HG03558 (cell line): Measurements from ENCODE around the gene MKLN1.
"Not testable (repeated sequence)": the region's sequence is repeated elsewhere in the genome, so short reads cannot be mapped to it uniquely, and the experiment has no call there.

ENCODE experiments used
- ATAC-seq: cut with Tn5 transposase; IDR thresholded peaks from one replicate; pipeline ENCODE4 v1.9.1; 2021; ENCODE audit warnings: moderate number of reproducible peaks; ENCODE audit not compliant: unreplicated experiment; ENCODE audit errors: extremely low read depth

The MKLN1 gene

GRCh38 chr7:131385039-131385605 lies 57.4 kb downstream of the MKLN1 start:
- no peak for ATAC-seq

GRCh38 chr7:131388126-131388525 lies 60.5 kb downstream of the MKLN1 start:
- ATAC-seq = no peak

GRCh38 chr7:131390275-131390674 lies 62.6 kb downstream of the MKLN1 start:
- no peak for ATAC-seq

- no peak for ATAC-seq
Observed at GRCh38 chr7:131391145-131391544, 63.5 kb downstream of the MKLN1 start.

GRCh38 chr7:131400681-131401176 lies 73.1 kb downstream of the MKLN1 start:
- ATAC-seq = no peak

GRCh38 chr7:131401194-131401593 lies 73.5 kb downstream of the MKLN1 start:
- no peak for ATAC-seq

- ATAC-seq = no peak
Observed at GRCh38 chr7:131403322-131403721, 75.6 kb downstream of the MKLN1 start.

GRCh38 chr7:131404226-131404911 lies 76.7 kb downstream of the MKLN1 start:
- no peak for ATAC-seq

GRCh38 chr7:131409129-131409766 lies 81.6 kb downstream of the MKLN1 start:
- ATAC-seq = no peak

GRCh38 chr7:131412031-131412430 lies 84.4 kb downstream of the MKLN1 start:
- ATAC-seq = no peak

- no peak for ATAC-seq
Observed at GRCh38 chr7:131413711-131414110, 86.0 kb downstream of the MKLN1 start.

GRCh38 chr7:131424219-131424822 lies 96.6 kb downstream of the MKLN1 start:
- no peak for ATAC-seq

GRCh38 chr7:131425992-131426391 lies 98.3 kb downstream of the MKLN1 start:
- no peak for ATAC-seq

GRCh38 chr7:131430826-131431225 lies 103.2 kb downstream of the MKLN1 start:
- not testable (repeated sequence) for ATAC-seq

- ATAC-seq = no peak
Observed at GRCh38 chr7:131431289-131431688, 103.6 kb downstream of the MKLN1 start.

- no peak for ATAC-seq
Observed at GRCh38 chr7:131431756-131432155, 104.1 kb downstream of the MKLN1 start.

- no peak for ATAC-seq
Observed at GRCh38 chr7:131436384-131436783, 108.7 kb downstream of the MKLN1 start.

GRCh38 chr7:131438969-131439368 lies 111.3 kb downstream of the MKLN1 start:
- no peak for ATAC-seq

- ATAC-seq = no peak
Observed at GRCh38 chr7:131443496-131443895, 115.8 kb downstream of the MKLN1 start.

- no peak for ATAC-seq
Observed at GRCh38 chr7:131444683-131445082, 117.0 kb downstream of the MKLN1 start.

GRCh38 chr7:131449373-131449902 lies 121.8 kb downstream of the MKLN1 start:
- no peak for ATAC-seq
